ENCODE data around the gene TMEM54.

TMEM54 gene

GRCh38 chr1:32861904-32862695 is 39.1 kb downstream of the TMEM54 start:
- no peak for DNase-seq

DNA sequence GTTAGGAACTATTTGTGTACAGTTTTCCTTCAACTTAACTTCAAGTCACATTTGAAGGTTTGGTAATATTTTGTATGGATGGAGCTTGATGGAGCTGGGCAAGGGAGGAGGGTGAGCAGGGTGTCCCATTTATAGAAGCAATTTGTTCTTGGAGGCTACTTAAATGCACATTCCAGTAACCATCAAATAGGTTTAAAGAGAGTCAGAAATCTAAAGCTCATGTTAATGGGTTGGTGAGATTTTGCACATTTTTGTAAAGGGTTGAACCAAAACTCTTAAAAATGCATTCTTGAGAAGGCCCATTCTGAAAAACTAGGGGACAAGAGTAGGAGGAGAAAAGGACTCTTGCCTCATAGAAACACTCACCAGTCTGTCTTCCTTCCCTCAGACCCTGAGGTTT is 40.6 kb downstream of the TMEM54 start:
- DNase-seq: no peak

- DNase-seq: no peak
These were observed 41.3 kb downstream of the TMEM54 start for GRCh38 chr1:32859915-32860314.

DNA sequence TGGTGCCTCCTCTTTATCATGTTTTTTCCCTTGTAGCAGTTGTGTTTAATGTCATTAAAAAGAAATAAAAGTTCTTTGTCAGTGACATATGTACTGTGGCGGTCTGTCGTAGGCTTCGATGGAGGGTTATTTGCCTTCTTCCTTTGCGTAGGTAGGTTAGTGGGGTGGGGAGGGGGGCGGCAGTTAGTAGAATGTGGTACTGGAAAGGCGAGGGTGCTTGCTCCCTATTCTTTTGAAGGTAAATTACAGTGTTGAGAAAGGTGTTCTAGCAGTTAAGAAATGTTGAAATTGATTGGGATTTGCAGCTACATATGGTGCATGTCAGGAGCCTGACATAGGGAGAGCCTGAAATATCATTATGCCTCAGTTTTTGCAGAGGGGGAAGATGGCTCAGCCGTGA is 42.4 kb downstream of the TMEM54 start:
- no peak for DNase-seq

GRCh38 chr1:32858136-32858535 is 43.1 kb downstream of the TMEM54 start:
- no peak for DNase-seq

DNA sequence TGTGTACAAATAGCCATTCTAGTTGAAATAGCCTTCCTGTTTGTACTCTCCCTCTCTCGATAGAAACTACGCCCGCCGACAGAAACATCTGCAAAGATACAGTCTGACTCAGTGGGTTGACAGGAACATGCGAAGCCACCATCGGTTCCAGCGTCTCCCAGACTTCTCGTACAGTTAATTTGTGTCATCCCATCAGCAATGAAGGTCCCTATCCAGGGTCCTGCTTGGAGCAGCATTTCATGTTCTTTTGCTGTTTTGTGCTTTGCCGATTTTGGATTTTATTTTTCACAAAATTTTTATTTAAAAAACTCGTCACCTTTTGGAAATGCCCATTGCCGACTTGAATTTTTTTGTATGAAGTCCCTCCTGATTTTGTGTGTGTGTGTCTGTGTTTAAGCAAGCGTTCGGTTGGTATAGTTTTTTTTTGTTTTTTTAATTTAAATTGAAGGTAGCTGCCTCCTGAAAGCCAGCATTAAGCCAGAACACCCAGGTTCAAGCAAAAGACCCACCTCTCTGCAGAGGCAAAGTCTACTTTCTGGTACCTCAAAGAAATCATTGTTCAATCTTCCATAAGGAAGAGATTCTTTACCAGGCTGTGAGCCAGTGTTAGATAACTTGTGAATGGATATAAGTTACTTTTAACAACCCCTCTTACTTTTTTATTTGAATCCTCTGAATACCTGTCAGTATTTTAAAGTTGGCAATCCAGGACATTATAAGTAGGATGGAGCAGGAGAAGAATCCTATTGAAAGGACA is 45.1 kb downstream of the TMEM54 start:
- no peak for DNase-seq

- no peak for DNase-seq
These were observed 52.7 kb downstream of the TMEM54 start for GRCh38 chr1:32848354-32849063.
